Aorta (tissue), 5 donors: ENCODE results near the gene RHNO1. TPM values are rescaled to one million over a fixed set of nuclear protein-coding genes. Genes with fewer than 3 reads are reported as not detected.
"Not testable (repeated sequence)": the region's sequence is repeated elsewhere in the genome, so short reads cannot be mapped to it uniquely, and the experiment has no call there.

Experiments used
- ATAC-seq: fragments of 200-7000 bp; cut with Tn5 transposase; one replicate; pipeline ENCODE4 v1.9.1; 2022; ENCODE audit warnings: moderate library complexity; ENCODE audit not compliant: low FRiP score
- DNase-seq, 2 donors: peaks; one replicate each; pipeline ENCODE4 v3.0.0-alpha.2; 2020
- H3K27ac ChIP-seq, 2 donors: one replicate each; pipeline ENCODE4 v1.5.1; 2013; ENCODE audit warnings: low read length in 2 of 2, mild to moderate bottlenecking in 2 of 2, moderate library complexity in 2 of 2, control low read depth in 1 of 2, inconsistent platforms in 1 of 2, low read depth in 1 of 2
- H3K27me3 ChIP-seq, 2 donors: one replicate each; pipeline ENCODE4 v1.6.1; 2013; ENCODE audit warnings: control low read depth in 1 of 2, low read length in 1 of 2, mild to moderate bottlenecking in 1 of 2, moderate library complexity in 1 of 2; ENCODE audit not compliant: insufficient read depth in 2 of 2, control insufficient read depth in 1 of 2
- H3K36me3 ChIP-seq, 2 donors: one replicate each; pipeline ENCODE4 v1.6.1; 2013; ENCODE audit warnings: control low read depth in 1 of 2, low read length in 1 of 2, mild to moderate bottlenecking in 1 of 2; ENCODE audit not compliant: insufficient read depth in 2 of 2, control insufficient read depth in 1 of 2
- H3K4me1 ChIP-seq, 2 donors: one replicate each; pipeline ENCODE4 v1.6.1; 2013; ENCODE audit warnings: low read length in 2 of 2, control low read depth in 1 of 2, mild to moderate bottlenecking in 1 of 2, moderate library complexity in 1 of 2; ENCODE audit not compliant: insufficient read depth in 2 of 2, control insufficient read depth in 1 of 2
- H3K4me3 ChIP-seq, 2 donors: one replicate each; pipeline ENCODE4 v1.5.1; 2013; ENCODE audit warnings: low read length in 2 of 2, control low read depth in 1 of 2, mild to moderate bottlenecking in 1 of 2
- H3K9me3 ChIP-seq: one replicate; pipeline ENCODE4 v1.6.1; 2013; ENCODE audit warnings: mild to moderate bottlenecking, low read length; ENCODE audit not compliant: control insufficient read depth
- WGBS, 2 donors: extraction: QIAGEN DNeasy Blood & Tissue Kit; methylation state at CpG; one replicate each; pipeline ENCODE4 v1.1.7; 2013; 5-methylcytosine and 5-hydroxymethylcytosine counted together
- intact Hi-C, 2 donors: fragments of 100-400 bp; cut with DNase I; formaldehyde crosslinking; loops; one replicate each; pipeline versions ENCODE4 v1.14.2 to v1.15.0; 2022
- polyA plus RNA-seq, 2 donors: library from polyadenylated mRNA; stranded (reverse); fragments of 200-250 nt; gene quantifications; one replicate each; pipeline ENCODE4 v1.2.3, GENCODE V29; 2013
- total RNA-seq, 2 donors: library from RNA; stranded (reverse); fragmentation: NEBNext Ultra II Directional; extraction: Animal tissue kit (Norgen Biotek cat#: 25700); gene quantifications; one replicate each; pipeline ENCODE4 v1.2.1, GENCODE V29; 2021
- donor health status: healthy with polysubstance abuse.
- donor health status: Bipolar disorder and iron deficiency.
- donor health status: DM: no; HTN: no; CAD: no.
- donor health status: DM: no; HTN: no; CAD: no.
- donor health status: DM: yes; HTN: yes; CAD: no.

Gene RHNO1
- total and polyA plus RNA-seq, 4 donors: 5.0 to 12.5 (median 9.7) TPM

DNA sequence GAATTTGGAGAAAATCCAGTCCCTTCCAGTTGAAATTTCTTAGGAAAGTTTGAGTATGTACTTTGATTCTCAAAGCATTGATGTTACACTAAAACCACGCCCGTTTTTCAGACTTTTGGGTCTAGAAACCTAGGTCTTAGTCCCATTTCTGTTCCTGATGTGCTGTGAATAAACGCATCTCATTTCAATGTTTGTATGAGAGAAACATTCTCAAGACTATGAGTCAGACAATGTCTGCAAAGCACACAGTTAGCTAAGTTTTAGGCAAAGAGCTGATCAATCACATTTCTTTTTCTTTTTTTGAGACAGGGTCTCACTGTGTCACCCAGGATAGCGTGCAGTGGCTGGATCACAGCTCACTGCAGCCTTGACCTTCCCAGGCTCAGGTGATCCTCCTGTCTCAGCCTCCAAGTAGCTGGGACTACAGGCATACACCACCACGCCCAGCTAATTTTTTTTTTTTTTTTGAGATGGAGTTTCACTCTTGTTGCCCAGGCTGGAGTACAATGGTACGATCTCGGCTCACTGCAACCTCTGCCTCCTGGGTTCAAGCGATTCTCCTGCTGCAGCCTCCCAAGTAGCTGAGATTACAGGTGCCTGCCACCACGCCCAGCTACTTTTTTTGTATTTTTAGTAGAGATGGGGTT lies 7.9 kb upstream of the RHNO1 start:
- H3K27me3 ChIP-seq, H3K4me1 ChIP-seq, intact Hi-C loops, H3K27ac ChIP-seq, DNase-seq, H3K36me3 ChIP-seq, ATAC-seq, H3K4me3 ChIP-seq, H3K9me3 ChIP-seq: not testable (repeated sequence)
- WGBS, 2 donors: 90 to 94% methylated on average over 9 of the region's 9 CpGs

DNA sequence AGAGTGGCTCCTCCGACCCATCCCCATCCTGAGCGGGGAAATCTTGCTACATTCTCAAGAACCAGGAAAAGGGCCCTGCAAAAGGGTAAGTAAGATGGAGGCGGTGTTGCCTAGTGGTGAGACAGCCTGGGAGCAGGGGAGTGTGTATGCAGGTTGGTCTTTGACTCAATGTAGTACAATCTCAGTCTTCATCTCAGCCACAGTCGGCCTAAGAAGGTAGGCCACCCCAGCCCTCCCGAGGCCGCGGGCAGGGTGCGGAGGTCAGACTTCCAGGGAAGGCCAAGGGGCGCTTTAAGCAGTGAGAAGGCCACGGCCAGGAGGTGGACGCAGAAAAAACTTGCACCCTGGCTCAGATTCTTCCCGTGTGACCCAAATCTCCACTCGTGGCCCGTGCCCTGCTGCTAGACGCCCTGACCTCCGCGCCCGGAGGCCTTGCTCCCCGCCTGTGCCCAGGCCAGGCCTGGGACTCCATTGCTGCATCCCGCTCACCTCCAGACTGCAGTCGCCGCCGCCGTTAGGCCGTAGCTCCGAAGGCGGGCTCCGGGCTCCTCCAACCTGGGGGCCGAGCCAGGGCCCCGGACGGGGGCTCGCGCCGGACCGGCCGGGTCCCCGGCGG lies 484 bp upstream of the RHNO1 start:
- Histone ChIP-seq H3K4me3 (peak overlapping the region; percentile 87 to 97), H3K9me3 (no peaks in the 10 kb centered on the region), H3K27me3 (no peaks in the 10 kb centered on the region), H3K36me3 (no peaks in the 10 kb centered on the region), H3K4me1 (no peaks in the 10 kb centered on the region), H3K27ac (no peak overlapping the region)
- DNase-seq (peak in 1 of 2 donors; percentile 5), ATAC-seq (peak; percentile 26)
- intact Hi-C loops: no loop called here
- 5% methylated on average over 36 to 38 of the region's 38 CpGs for WGBS, 2 donors

DNA sequence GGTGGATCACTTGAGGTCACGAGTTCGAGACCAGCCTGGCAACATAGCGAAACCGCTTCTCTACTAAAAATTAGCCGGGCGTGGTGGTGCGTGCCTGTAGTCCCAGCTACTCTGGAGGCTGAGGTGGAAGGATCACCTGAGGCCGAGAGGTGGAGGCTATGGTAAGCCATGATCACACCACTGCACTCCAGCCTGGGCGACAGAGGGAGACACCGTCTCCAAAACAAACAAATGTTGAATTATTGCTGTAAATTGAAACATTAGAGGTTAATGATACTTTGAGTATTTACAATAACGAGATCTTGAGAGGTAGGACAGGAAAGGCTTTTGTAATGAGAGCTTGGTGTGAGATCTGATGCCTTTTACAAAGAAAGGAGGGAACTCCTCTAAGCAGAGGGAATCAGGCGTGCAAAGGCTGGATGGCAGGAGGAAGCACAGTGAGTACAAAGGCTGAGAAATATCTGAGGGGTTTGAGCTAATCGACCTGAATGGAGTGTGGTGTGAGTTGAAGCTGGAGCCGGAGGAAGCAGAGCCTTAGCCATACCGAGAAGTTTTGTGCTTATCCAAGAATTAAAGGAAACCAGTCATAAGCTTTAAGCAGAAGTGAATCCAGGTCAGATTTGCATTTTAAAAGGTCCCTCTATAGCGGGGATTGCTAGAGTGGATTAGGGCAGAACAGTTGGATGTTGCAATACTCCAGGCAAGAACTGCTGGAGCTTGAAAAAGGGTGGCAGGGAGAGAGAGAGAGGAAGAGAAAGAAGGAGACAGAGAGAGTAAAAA lies 1.1 kb downstream of the RHNO1 start:
- Histone ChIP-seq H3K4me3 (peak overlapping the region in 1 of 2 donors; percentile 87), H3K27ac (peak overlapping the region in 1 of 2 donors; percentile 13), H3K36me3 (no peaks in the 10 kb centered on the region), H3K4me1 (no peaks in the 10 kb centered on the region), H3K9me3 (no peaks in the 10 kb centered on the region), H3K27me3 (no peaks in the 10 kb centered on the region)
- ATAC-seq: no peak
- intact Hi-C loops: no loop called here
- WGBS, 2 donors: 33 to 34% methylated on average over 16 of the region's 16 CpGs
- no peak for DNase-seq

DNA sequence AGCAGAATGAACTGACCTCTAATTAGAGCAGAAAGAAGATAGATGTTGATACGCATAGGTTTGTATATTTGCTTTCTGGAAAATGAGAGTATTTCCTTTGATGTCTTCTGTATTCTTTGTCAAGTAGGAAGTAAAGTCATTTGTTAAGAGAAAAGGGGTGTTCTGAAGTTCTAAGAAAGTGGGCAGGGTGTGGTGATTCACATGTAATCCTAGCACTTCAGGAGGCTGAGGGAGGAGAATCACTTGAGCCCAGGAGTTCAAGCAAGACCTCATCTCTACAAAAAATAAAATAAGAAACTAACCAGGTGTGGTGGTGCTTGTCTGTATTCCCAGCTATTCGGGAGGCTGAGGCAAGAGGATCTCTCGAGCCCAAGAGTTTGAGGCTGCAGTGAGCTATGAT lies 2.8 kb downstream of the RHNO1 start:
- H3K4me1 ChIP-seq: no peaks in the 10 kb centered on the region
- ATAC-seq (no peak), DNase-seq (no peak)
- H3K27me3 ChIP-seq: no peaks in the 10 kb centered on the region
- no peak overlapping the region for H3K4me3 ChIP-seq
- intact Hi-C loops: loop anchor here in 1 of 2 donors (10.0 kb wide), 2 partner anchors 65 to 155 kb away; no protein-coding TSS in a partner anchor
- no peak overlapping the region for H3K27ac ChIP-seq
- H3K36me3 ChIP-seq: no peaks in the 10 kb centered on the region
- H3K9me3 ChIP-seq: no peaks in the 10 kb centered on the region
- 98 to 99% methylated on average over 3 of the region's 3 CpGs for WGBS, 2 donors

DNA sequence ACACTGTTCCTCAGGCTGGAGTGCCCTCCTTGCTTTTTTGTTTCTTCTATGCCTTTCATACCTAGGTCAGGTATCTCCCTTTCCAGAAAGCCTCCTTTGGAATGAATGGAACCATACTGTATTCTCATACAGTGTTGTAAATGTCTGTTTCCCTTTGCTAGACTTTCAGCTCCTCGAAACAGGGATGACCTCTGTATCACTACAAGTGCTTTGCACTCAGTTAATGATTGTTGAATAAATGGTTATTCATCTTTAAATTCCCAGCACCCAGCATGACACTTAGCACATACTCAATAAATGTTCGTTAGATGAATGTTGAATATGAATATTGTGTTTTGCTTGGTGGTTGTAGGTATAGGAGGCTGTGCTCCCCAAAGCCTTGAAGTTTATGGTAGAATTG lies 7.8 kb downstream of the RHNO1 start:
- H3K36me3 ChIP-seq: no peaks in the 10 kb centered on the region
- no peaks in the 10 kb centered on the region for H3K4me1 ChIP-seq
- WGBS, 2 donors: 89 to 91% methylated on average over 2 of the region's 2 CpGs
- no peak overlapping the region for H3K4me3 ChIP-seq
- ATAC-seq (no peak), DNase-seq (no peak)
- H3K27ac ChIP-seq: no peak overlapping the region
- no peaks in the 10 kb centered on the region for H3K9me3 ChIP-seq
- intact Hi-C loops: loop anchor here in 1 of 2 donors (10.0 kb wide), 2 partner anchors 60 to 150 kb away; no protein-coding TSS in a partner anchor
- H3K27me3 ChIP-seq: no peaks in the 10 kb centered on the region

DNA sequence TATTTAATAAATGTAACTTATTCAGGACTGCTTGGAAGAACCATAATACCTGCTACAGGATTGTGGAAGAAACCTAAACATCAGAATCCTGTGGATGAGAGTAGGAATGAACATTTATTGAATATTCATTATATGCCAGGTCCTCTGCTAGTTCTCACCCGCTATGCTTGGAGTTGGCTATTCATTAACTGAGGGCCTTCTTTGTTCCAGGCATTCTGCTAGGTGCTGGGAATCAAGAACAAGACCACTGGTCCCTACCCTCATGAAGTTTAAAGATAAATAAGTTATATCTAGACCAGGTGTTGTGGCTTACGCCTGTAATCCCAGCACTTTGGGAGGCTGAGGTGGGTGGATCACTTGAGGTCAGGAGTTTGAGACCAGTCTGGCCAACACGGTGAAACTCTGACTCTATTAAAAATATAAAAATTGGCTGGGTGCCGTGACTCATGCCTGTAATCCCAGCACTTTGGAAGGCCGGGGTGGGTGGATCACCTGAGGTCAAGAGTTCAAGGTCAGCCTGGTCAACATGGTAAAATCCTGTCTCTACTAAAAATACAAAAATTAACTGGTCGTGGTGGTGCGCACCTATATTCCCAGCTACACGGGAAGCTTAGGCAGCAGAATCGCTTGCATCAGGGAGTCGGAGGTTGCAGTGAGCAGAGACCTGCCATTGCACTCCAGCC lies 9.9 kb downstream of the RHNO1 start:
- Histone ChIP-seq H3K36me3 (no peaks in the 10 kb centered on the region), H3K4me3 (no peak overlapping the region), H3K4me1 (no peaks in the 10 kb centered on the region), H3K9me3 (no peaks in the 10 kb centered on the region), H3K27ac (no peak overlapping the region), H3K27me3 (no peaks in the 10 kb centered on the region)
- no peak for ATAC-seq
- peak in 1 of 2 donors; percentile 16 for DNase-seq
- intact Hi-C loops: loop anchor here in 1 of 2 donors (10.0 kb wide), 2 partner anchors 58 to 148 kb away; no protein-coding TSS in a partner anchor
- WGBS, 2 donors: 89% methylated on average over 10 of the region's 10 CpGs

DNA sequence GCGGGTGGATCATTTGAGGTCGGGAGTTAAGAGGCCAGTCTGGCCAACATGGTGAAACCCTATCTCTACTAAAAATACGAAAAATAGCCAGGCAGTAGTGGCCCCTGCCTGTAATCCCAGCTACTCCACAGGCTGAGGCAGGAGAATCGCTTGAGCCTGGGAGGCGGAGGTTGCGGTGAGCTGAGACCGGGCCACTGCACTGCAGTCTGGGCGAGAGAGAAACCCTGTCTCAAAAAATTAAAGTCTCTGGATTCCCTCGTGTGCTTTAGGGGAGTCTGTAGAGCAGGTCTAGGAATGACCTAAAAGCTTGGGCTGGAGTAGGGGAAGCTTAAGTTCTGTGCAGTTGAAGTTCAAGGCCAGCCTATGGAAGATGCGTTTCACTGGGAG lies 13.0 kb downstream of the RHNO1 start:
- H3K27ac ChIP-seq: peak overlapping the region in 1 of 2 donors; percentile 34
- no peaks in the 10 kb centered on the region for H3K36me3 ChIP-seq
- H3K4me1 ChIP-seq: no peaks in the 10 kb centered on the region
- intact Hi-C loops: loop anchor here in 1 of 2 donors (5.0 kb wide), 1 partner anchor 78 kb away; the partner anchor contains the start of gene ITFG2
- peak overlapping the region; percentile 12 to 31 for H3K4me3 ChIP-seq
- H3K27me3 ChIP-seq: no peaks in the 10 kb centered on the region
- DNase-seq: peak in 1 of 2 donors; percentile 50
- no peak for ATAC-seq
- no peaks in the 10 kb centered on the region for H3K9me3 ChIP-seq
- WGBS, 2 donors: 55 to 60% methylated on average over 10 of the region's 10 CpGs
